Spleen (tissue), 7 donors: ENCODE measurements around the gene DAO.

Experiments
- CTCF ChIP-seq, 11 experiments: fragments of 200-600 bp in 7 of 11; fragments of 450-650 bp in 4 of 11; sonication (generic) in 4 of 11; IDR thresholded peaks in 8 of 11; conservative IDR thresholded peaks in 3 of 11; 1 replicate in 7 of 11; 2 replicates in 4 of 11; pipeline versions ENCODE4 v1.4.0 to v1.8.0; 2016 to 2021; ENCODE audit warnings: antibody characterized with exemption in 11 of 11, inconsistent platforms in 4 of 11, mild to moderate bottlenecking in 1 of 11
- POLR2AphosphoS5 ChIP-seq, 3 donors: sonication (generic); formaldehyde crosslinking; IDR thresholded peaks; one replicate each; pipeline ENCODE4 v1.5.1; 2017; ENCODE audit warnings: antibody characterized with exemption in 3 of 3
- donor health status: DM: no; HTN: no; CAD: no; lungs with moderate emphysema.
- donor health status: DM: no; HTN: no; CAD: no.
- donor health status: DM: no; HTN: no; CAD: no.

DNA sequence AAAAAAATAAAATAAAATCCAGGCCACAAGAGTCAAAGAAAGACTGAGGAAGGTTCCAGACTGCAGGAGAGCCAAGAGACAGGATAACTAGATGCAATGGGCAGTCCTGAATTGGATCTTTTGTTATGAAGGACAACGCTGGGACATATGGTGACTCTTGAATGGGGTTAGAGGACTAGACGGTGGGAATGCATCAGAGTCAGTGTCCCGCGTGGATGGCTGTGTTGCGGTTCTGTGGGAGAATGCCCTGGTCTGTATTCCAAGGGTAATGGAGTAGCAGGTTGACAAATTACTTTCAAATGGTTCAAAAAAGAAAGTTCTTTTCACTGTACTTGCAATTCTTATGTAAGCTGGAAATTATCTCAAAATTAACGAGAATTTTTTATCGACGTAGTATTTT, 42.7 kb upstream of the DAO start:
- no peak for TF ChIP-seq CTCF (IDR thresholded peaks at IDR 0.05 in 8 of 11, conservative IDR thresholded peaks at IDR 0.05 in 3 of 11)
- TF ChIP-seq POLR2AphosphoS5 (IDR thresholded peaks at IDR 0.05) = no peak
